GM12878 (cell line): ENCODE results near the gene ADSL. TPM values are rescaled to one million over a fixed set of nuclear protein-coding genes. Genes with fewer than 3 reads are reported as not detected.

Experiments used
- BHLHE40 ChIP-seq, 2 experiments: fragments of 450-650 bp in 1 of 2; IDR thresholded peaks; 2 replicates each; pipeline ENCODE4 v1.6.1; 2011 to 2017; ENCODE audit warnings: low read depth in 2 of 2, borderline replicate concordance in 1 of 2, improper control_type of control experiment in 1 of 2, low read length in 1 of 2, mild to moderate bottlenecking in 1 of 2
- BMI1 ChIP-seq: fragments of 450-650 bp; IDR thresholded peaks from 2 replicates; pipeline ENCODE4 v1.6.1; 2016; ENCODE audit warnings: mild to moderate bottlenecking, moderate library complexity, borderline replicate concordance
- CBFB ChIP-seq: IDR thresholded peaks from 2 replicates; pipeline ENCODE4 v1.6.1; 2016; ENCODE audit warnings: antibody characterized with exemption, low read depth
- CBX3 ChIP-seq: fragments of 200-600 bp; sonication (generic); IDR thresholded peaks from 2 replicates; pipeline ENCODE4 v1.6.1; 2016; ENCODE audit warnings: low read depth, borderline replicate concordance
- CBX5 ChIP-seq: sonication (generic); IDR thresholded peaks from 2 replicates; pipeline ENCODE4 v1.6.1; 2016; ENCODE audit warnings: low read depth, moderate library complexity, mild to moderate bottlenecking, inconsistent platforms
- CHD1 ChIP-seq: IDR thresholded peaks from 2 replicates; pipeline ENCODE4 v1.6.1; 2012; ENCODE audit warnings: low read depth, low read length, improper control_type of control experiment
- CREM ChIP-seq: IDR thresholded peaks from 2 replicates; pipeline ENCODE4 v1.6.1; 2014; ENCODE audit warnings: antibody characterized with exemption, low read depth
- HDAC2 ChIP-seq: fragments of 200-600 bp; sonication (generic); IDR thresholded peaks from 2 replicates; pipeline ENCODE4 v1.6.1; 2017
- KDM1A ChIP-seq: fragments of 200-600 bp; sonication (generic); IDR thresholded peaks from 2 replicates; pipeline ENCODE4 v1.6.1; 2016; ENCODE audit warnings: borderline replicate concordance
- MTA2 ChIP-seq: fragments of 450-650 bp; IDR thresholded peaks from 2 replicates; pipeline ENCODE4 v1.6.1; 2016; ENCODE audit warnings: low read depth, mild to moderate bottlenecking, moderate library complexity
- MXI1 ChIP-seq: fragments of 150-350 bp; IDR thresholded peaks from 2 replicates; pipeline ENCODE4 v1.6.1; 2011; ENCODE audit warnings: low read depth, mild to moderate bottlenecking, inconsistent platforms, low read length, improper control_type of control experiment
- MYB ChIP-seq: fragments of 150-350 bp; IDR thresholded peaks from 2 replicates; pipeline ENCODE4 v1.6.1; 2014; ENCODE audit warnings: mild to moderate bottlenecking, low read depth, low read length, borderline replicate concordance
- NFYA ChIP-seq: IDR thresholded peaks from 2 replicates; pipeline ENCODE4 v1.6.1; 2011; ENCODE audit warnings: low read depth, mild to moderate bottlenecking, low read length, improper control_type of control experiment, borderline replicate concordance
- PAX5 ChIP-seq: IDR thresholded peaks from 2 replicates; pipeline ENCODE4 v1.6.1; 2011; ENCODE audit warnings: low read depth, low read length, borderline replicate concordance
- PAX8 ChIP-seq: fragments of 450-650 bp; IDR thresholded peaks from 2 replicates; pipeline ENCODE4 v1.6.1; 2017; ENCODE audit warnings: mild to moderate bottlenecking, moderate library complexity
- PKNOX1 ChIP-seq: fragments of 450-650 bp; IDR thresholded peaks from 2 replicates; pipeline ENCODE4 v1.6.1; 2016; ENCODE audit warnings: mild to moderate bottlenecking
- POLR2AphosphoS2 ChIP-seq: IDR thresholded peaks from 2 replicates; pipeline ENCODE4 v1.6.1; 2011; ENCODE audit warnings: low read depth, mild to moderate bottlenecking, low read length, improper control_type of control experiment, moderate library complexity
- STAT3 ChIP-seq: IDR thresholded peaks from 2 replicates; pipeline ENCODE4 v1.6.1; 2011; ENCODE audit warnings: low read depth, low read length, improper control_type of control experiment
- SUPT20H ChIP-seq: IDR thresholded peaks from 2 replicates; pipeline ENCODE4 v1.6.1; 2011; ENCODE audit warnings: low read depth, mild to moderate bottlenecking, low read length, moderate library complexity, borderline replicate concordance; ENCODE audit not compliant: control insufficient read depth
- TAF1 ChIP-seq: IDR thresholded peaks from 2 replicates; pipeline ENCODE4 v1.6.1; 2011; ENCODE audit warnings: mild to moderate bottlenecking, low read depth, low read length, borderline replicate concordance
- ZBTB33 ChIP-seq: fragments of 450-650 bp; IDR thresholded peaks from 2 replicates; pipeline ENCODE4 v1.6.1; 2017; ENCODE audit warnings: mild to moderate bottlenecking
- polyA plus RNA-seq, 11 experiments: library from polyadenylated mRNA; depleted of rRNA in 4 of 11; unstranded in 6 of 11; stranded (reverse) in 5 of 11; fragments of >200 nt; fragmentation: Nextera tagmentation in 4 of 11; fragmentation: Illumina TruSeq in 1 of 11; extraction: Ambion mirVana in 4 of 11; extraction: Trizol in 1 of 11; gene quantifications; 1 replicate in 1 of 11; 2 replicates in 10 of 11; pipeline versions ENCODE4 v1.2.1 to v1.2.3, GENCODE V29; 2011 to 2016; ENCODE audit warnings: inconsistent platforms in 2 of 11, missing spikeins in 2 of 11, low read depth in 1 of 11
- total RNA-seq, 4 experiments: library from RNA; depleted of rRNA in 3 of 4; stranded (reverse); fragments of >200 nt in 3 of 4; fragmentation: Illumina TruSeq in 1 of 4; extraction: Trizol in 1 of 4; gene quantifications; 2 replicates each; pipeline versions ENCODE4 v1.2.1 to v1.2.3, GENCODE V29; 2013 to 2021
- TF ChIP-seq, protein P1 (sequence below): fragments of 450-650 bp; IDR thresholded peaks from 2 replicates; pipeline ENCODE4 v1.6.1; 2018; ENCODE audit warnings: mild to moderate bottlenecking, low read depth, moderate library complexity; ENCODE audit not compliant: partially characterized antibody

The ADSL gene
- total and polyA plus RNA-seq, 10 of the 15 experiments (the other 5 are each of a cell fraction or from before 2014, with no cell fraction given) = 126 to 313 (median 143) TPM

GRCh38 chr22:40346185-40347118, at the start of gene ADSL (continued):
- peak; percentile 82; the same call in 1 of the 2 replicates for TF ChIP-seq TAF1
- TF ChIP-seq KDM1A = no peak
- TF ChIP-seq STAT3 = no peak
- TF ChIP-seq, protein P1, sequence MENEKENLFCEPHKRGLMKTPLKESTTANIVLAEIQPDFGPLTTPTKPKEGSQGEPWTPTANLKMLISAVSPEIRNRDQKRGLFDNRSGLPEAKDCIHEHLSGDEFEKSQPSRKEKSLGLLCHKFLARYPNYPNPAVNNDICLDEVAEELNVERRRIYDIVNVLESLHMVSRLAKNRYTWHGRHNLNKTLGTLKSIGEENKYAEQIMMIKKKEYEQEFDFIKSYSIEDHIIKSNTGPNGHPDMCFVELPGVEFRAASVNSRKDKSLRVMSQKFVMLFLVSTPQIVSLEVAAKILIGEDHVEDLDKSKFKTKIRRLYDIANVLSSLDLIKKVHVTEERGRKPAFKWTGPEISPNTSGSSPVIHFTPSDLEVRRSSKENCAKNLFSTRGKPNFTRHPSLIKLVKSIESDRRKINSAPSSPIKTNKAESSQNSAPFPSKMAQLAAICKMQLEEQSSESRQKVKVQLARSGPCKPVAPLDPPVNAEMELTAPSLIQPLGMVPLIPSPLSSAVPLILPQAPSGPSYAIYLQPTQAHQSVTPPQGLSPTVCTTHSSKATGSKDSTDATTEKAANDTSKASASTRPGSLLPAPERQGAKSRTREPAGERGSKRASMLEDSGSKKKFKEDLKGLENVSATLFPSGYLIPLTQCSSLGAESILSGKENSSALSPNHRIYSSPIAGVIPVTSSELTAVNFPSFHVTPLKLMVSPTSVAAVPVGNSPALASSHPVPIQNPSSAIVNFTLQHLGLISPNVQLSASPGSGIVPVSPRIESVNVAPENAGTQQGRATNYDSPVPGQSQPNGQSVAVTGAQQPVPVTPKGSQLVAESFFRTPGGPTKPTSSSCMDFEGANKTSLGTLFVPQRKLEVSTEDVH = peak; percentile 83
- peak; percentile 89 for TF ChIP-seq MXI1
- no peak for TF ChIP-seq NFYA
- TF ChIP-seq BMI1 = no peak
- TF ChIP-seq CBFB = peak; percentile 54; the same call in 1 of the 2 replicates
- TF ChIP-seq MTA2 = no peak
- TF ChIP-seq CBX5 = no peak
- TF ChIP-seq POLR2AphosphoS2 = peak; percentile 93
- peak; percentile 80 for TF ChIP-seq PKNOX1
- peak; percentile 57; the same call in 1 of the 2 replicates for TF ChIP-seq PAX5
- no peak for TF ChIP-seq CBX3
- TF ChIP-seq CREM = peak; percentile 63; the same call in 1 of the 2 replicates
- no peak for TF ChIP-seq MYB
- peak; percentile 79; the same call in 1 of the 2 replicates for TF ChIP-seq CHD1
- no peak for TF ChIP-seq SUPT20H
- peak; percentile 99 to 100 for TF ChIP-seq BHLHE40 (IDR thresholded peaks at IDR 0.05; ENCODE audit: borderline replicate concordance in 1 of 2, low read depth in 2 of 2, low read length in 1 of 2)
- TF ChIP-seq PAX8 = no peak
- no peak for TF ChIP-seq HDAC2
- no peak for TF ChIP-seq ZBTB33
